Measurements from ENCODE around the gene IL37.
A peak's percentile ranks its signal among the peaks of the same experiment; 100 is the strongest.

The IL37 gene, protein sequence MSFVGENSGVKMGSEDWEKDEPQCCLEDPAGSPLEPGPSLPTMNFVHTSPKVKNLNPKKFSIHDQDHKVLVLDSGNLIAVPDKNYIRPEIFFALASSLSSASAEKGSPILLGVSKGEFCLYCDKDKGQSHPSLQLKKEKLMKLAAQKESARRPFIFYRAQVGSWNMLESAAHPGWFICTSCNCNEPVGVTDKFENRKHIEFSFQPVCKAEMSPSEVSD

DNA sequence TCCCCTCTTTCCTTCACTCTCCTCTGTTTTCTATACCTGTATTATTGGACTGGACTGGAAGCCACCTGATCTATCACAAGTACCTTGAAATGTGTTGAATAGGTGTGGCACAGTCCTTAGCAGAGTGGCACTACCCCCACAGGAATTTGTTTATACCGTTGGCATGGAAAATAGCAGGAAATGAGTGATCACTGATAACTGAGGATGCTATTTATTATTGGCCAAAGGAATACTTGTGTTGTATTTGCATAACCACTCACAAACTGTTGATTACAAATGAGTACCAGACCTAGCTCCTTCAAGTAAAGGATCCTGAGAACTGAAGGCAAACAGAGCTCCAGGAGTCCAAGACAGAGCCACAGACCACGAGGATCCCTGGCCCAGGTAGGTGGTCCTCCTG lies at the start of gene IL37:
Gene IL37, plus strand, starts transcription at position 301 of the 400 bp plus-strand sequence. CDS start 1,848 bp downstream, outside the sequence.
- no peak for DNase-seq

DNA sequence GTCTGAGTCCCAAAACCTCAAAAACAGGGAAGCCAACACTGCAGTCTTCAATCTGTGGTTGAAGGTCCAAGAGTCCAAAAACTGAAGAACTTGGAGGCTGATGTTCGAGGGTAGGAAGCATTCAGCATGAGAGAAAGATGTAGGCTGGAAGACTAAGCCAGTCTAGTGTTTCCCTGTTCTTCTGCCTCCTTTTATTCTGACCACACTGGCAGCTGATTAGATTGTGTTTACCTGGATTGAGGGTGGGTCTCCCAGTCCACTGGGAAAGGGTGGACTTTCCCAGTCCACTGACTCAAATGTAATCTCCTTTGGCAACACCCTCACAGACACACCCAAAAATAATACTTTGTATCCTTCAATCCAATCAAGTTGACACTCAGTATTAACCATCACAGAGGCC lies 46.9 kb upstream of the IL37 start:
- no peak for DNase-seq

DNA sequence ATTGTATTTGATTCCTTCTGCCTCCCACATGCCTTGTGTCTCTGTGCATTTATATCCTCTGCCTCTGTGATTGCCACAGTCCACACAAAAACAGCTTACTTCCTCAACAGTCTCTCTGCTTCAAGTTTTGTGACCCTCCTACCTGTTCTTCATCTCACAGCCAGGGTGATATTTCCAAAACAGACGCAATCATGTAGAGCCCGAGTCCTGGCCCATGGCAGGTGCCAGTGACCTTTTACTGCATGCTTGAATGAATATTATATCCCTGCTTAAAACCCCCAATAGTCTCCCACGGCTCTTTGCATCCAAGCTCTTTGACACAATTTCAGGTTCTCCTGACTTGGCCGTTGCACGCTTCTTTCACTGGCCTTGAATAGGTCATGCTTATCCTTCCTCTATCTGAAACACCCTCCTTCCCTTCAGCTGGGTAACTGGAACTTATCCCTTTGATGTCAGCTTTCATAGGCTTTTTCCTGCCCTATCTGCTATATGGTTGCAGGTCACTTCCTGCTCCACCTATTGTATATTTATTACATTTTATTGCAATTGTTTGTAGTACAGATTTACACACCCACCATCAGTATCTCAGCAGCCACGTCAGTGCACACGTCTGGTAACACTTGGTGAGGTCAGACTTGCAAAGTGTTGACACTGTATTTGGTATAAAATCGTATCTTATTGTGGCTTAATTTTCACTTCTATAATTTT lies 44.7 kb upstream of the IL37 start:
- no peak for DNase-seq

DNA sequence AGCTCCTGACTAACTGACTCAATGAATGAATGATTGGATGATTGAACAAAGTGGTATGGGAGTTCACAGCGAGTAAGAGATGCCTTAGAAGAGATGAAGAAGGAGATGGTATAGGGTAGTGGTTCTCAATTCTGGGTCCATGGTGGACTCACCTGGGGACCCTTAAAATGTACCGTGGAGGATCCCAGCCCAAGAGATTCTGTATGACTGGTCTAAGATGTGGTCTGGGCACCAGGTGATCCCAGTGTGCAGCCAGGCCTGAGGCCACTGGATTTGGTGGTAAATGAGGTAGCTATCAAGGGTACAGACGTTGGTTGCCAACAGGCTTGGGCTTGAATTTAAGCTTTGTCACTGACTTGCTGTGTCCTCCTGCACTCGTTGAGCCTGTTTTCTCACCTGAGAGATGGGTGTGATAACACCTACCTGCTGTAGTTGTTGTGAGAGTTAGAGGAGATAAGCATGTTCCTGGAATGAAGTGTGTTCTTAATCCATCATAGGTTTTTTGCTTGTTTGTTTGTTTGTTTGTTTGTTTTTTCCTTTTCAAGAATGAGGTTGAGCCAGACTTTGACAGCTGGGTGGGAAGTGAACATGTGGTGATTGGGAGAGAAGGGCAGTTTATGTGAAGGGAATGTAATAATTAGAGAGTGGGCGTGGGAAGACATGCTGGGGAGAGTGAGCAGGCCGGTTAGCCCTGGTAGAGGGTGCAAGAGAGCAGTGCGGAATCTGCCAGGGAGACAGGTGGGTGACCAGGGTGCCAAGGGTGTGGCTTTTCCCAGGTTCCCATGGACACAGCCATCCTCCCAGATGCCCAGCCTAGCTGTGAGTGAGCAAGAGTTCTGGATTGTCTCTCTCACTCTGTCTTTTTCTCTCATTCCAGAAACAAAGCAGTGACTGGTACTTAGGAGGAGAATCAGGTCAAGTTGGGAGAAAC lies 43.0 kb upstream of the IL37 start:
- no peak for DNase-seq

DNA sequence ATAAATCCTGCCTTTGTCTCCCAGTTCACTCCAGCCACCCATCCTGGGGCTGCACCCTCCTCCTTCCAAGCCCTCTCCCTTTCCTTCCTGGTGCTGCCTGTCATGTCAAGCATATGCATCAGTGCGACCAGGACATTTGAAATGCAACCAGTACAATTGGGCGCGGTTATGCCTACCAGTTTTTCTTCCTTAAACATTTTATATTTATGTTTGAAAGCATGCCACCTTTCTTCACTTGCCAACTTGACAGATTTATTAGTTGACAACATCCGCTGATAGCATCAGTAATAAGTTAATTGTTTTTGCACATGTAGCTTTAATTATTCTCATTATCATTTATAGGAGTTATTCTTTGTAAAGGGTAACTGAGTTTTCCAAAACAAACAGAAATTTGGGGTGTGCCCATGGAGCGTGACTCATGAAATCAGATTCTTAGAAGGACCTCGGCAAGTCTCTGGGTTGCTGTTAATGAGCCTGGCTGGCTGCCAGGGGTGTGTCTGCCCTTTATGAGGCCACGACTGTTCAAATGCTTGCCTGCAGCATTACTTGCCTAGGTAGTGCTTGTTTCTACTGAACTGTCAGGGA lies 41.6 kb upstream of the IL37 start:
- DNase-seq = no peak

DNA sequence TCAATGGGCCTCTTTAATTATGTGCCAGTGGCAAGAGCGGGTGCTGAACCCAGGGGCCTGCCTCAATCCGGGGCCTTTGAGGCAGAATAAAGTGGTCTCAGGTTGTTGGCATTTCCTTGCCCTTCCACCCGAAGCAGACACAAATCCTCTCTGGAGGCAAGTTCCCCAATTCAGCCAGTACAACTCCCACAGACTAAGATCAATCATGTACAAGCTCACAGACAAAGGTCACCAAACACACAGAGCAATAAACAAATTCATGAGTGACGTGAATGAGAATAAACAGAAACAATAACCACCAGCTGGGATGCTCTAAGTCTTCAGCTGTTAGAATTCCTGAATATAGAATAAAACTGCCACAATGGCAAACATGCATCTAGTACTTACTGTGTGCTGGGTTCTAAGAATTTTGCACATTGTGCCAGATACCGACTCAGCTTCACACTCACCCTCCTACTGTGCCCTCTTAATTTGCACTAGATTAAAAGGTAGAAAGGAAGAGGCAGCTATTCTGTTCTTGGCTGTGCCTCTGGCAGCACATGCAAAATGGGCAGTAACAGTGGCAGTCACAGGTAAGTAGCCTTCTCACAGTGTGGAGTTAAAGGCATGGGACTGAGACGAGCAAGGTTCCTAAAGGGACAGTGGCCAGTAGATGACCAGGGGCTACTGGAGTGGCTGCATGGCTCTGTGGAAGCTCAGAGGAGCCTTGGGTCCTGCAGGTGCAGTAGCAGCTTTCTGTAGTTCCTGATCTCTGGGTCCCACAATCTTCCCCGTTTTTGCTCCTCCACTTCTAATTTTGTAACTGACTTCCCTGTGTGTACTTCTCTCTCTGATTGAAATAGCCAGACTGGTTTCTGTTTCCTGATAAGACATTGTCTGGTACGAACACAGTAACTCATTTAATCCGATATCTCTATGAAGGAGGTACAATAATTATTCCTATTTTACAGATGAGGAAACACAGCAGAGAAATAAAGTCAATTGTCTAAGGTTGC lies 39.8 kb upstream of the IL37 start:
- no peak for DNase-seq

DNA sequence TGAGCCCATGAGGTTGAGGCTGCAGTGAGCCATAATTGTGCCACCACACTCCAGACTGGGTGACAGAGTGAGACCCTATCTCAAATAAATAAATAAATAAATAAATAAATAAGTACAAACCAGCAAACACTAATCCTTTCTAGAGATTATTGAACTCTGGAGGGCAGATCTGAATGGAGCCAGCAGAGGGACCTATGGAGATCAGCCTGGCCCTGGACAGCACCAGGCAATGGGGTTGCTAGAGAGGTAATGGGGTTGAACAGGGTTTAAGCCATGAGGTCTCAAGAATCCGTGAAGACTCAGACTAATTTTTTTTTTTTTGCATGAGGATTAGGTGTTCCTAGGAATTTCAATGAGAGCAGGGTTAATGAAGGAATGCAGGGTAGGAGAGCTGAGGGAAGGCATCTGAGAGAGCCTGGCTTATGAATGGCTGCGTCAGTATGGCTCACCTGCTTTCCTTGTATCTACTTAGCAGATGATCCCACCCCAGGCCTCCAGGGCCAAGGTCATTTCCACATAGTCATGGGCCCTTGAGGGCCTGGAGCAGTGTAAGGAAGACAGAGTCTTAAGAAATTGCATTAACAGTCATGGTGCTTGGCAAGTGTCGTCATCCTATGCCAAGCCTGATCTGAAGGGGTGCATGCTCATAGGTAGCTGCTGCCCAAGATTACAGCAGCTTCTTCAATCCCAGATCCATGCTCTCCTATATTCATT lies 34.6 kb upstream of the IL37 start:
- DNase-seq = no peak

DNA sequence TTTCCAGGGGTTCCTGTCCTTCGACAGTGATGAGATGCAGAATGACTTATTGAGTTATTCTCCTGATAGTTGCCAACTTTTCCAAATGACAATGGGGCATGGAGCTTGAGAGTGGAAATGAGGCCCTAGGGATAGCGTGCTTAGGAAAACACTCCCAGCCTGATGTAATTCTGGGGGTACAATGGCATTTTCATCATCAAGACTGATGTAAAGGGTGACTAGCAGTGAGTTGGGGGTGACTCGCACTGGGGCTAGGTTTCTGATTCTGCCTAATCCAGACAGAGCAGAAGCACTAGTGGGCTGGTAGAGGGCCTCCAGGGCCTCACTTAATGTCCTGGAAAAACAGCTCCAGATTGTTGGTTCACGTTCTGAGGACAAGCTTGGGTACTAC lies 34.0 kb upstream of the IL37 start:
- no peak for DNase-seq

DNA sequence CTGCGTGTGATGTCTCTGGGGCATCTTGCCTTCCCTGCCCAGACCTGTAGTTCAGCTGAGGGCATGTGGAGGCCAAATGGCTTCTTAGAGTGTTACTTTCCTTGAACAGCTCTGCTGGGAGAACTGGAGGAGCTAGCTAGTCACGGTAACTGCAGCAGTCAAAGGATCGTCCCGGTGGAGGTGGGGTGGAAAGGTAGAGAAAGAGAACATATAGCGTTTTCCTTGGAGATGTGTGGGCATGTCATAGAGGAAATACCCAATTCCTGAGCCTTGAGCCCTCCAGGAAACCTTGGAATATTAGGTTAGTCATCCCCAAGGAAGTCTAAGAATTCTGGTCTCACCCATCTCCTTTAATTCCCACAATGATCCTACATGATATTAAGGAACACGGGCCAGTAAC lies 33.5 kb upstream of the IL37 start:
- DNase-seq = no peak

DNA sequence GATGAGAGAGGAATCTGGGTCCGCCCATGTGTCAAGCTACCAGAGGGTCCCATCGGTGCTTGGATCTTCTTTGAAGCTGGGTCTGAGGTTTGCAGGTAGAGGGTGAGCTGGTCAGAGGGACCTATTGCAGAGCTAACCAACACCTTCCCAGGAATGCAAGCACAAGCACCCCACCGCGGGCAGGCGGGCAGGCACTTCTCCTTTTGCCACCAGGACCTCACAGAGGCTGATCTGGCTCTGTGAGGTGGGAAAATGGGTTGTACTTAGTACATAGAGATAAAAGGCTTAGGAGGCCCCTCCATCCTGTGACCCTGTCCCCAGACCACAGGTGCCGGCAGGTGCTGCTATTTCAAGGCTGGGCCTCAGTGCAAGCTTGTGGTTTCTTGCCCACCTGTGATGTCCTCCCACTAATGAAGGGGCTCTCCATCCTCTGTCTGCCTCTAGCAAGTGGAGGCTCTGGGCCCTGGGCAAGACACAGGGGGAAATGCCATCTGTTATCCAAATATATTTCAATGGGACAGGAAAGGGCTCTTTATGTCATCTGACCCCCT lies 31.4 kb upstream of the IL37 start:
- DNase-seq = no peak

DNA sequence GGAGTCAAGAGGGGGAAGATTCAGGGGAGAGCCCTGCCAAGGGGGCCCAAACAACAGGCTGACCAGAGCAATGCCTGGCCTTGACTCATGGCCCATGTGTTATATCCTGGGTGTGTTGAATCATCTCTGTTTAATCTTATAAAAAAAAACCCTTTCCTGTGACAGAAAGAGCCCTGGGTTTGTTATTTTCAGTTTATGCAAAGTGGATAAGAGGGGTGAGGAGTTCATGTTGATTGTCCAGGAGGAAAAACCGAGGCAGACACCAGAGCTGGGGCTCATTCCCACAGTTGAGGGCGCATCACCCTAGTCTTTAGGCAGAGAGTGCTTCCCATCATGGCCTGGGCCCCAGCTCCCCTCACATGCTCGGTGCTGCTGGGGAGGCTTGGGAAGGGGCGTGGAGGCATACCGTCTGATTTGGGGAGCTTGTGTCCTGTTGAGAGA lies 30.9 kb upstream of the IL37 start:
- no peak for DNase-seq

DNA sequence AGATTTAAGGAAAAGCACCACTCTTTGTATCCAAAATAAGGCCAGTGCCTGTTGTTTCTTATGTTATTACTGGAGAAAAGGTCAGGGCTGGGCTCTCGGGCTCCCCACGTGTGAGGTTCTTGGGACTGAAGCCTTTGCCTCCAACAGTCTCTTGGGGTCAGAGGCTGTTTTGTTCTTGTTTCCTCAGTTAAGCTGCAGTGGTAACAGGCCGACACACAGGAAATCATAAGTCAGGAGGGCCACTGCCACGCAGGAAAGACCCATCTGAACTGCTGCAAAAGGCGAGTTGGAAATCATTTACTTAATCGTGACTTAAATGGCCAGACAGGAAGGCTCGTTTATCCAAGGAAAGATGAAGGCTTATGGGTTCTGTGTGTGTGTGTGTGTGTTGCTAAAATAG lies 30.3 kb upstream of the IL37 start:
- no peak for DNase-seq

DNA sequence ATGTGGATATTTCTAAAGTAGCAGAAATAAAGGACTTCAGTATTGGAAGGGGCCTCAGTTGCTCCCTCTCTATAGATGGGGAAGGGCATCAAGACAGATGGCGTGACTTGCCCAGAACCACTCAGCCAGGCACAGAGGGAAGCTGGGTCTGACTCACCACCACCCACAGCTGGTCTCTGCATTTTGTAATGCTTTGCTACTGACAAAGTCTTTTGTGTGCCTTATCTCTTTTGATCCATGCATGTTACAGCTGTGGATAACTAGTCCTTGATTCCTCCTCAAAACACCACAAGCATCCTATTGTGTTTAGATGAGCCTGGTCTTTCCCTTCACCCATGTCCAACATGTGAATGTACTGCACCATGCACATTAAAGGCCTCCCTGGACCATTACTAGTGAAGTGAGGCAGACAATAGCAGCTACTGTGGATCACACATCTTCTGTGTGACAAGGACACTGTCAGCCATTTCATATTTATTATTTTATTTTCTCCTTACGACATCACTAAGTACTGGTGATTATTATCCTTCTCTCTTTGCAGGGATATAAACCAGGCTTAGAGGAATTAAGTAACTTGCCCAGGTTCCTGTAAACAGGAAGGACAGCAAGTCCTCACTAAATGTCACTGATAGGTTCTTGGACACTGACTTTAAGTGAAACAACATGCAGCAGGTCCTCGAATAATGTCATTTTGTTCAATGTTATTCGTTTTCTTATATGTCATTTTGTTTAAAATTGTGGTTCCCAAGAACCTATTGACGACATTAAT lies 29.6 kb upstream of the IL37 start:
- no peak for DNase-seq

DNA sequence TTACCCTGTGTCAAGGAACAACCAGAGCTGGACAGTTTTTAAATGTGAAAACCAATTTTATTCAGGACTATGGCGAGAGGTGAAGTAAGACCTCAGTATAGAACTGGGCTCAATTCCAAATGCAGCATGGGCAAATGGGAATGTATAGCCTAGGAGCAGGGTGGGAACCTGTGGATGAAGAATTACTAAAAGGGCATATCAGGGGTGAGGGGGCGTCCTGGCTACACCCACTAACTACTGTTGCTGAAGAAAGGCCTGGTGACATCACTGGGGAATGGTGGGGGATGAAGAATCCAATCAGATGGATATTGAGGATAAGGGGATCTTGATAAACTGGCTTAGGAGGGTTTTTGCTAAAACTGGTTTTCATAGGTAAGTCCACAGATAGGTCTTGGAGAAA lies 27.3 kb upstream of the IL37 start:
- DNase-seq = no peak

DNA sequence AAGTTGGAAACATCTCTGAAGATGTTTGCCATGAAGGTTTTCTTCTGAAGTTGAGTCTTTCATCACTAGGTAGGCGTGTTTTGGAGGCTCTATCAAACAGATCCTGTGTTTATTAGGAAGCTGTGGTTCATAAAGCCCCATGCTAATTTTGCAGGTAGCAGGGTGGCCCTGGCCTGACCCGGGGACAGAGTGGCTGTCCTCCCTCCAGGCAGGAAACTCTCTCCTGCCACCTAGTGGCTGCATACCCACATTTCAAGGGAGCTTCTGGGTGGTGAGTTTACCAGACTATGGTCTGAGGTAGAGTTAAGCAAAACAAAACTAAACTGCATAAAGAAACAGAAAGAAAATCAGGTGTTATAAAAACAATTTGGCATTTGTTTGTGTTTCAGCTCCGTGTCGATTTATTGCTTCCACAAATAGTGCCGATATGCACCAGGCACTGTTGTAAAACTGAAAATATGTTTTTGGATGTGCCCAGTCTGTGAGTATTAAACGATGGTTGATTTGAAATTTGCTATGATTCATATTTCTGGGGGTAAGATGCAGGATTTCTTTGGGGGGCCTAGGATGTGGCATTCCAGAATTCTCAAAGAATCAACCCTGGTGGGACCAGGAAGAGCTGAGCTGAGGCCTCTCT lies 26.0 kb upstream of the IL37 start:
- peak; percentile 65 for DNase-seq

DNA sequence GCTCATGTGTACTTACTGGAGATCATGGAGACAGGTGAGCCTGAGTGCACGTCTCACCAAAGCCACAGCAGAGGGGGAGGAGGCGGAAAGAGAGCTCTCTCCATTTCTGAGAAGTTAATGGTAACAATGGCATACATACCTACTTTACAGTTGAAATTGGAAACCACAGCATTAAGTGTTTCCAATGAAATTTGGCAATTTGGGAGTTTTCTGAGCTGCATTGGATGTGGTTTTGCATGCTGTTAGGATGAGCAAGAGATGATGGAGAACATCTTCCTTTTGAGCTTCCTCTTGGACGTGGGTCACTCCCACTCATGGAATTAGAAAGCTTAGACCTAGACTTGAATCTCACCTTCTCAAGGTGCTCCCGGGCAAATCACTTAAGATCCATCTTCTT lies 25.5 kb upstream of the IL37 start:
- DNase-seq = no peak

DNA sequence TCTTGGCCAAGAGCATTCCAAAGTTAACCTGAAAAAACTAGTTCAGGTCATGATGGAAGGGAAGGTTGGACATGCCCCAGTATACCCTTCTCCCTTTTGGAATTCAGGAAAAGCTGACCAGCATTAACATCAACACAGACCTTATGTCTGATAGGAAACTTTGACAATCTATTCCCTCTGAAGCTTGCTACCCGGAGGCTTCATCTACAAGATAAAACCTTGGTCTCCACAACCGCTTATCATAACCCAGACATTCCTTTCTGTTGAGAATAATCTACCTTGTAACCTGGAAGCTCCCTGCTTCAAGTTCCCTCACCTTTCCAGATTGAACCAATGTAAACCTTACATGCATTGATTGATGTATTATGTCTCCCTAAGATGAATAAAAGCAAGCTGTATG lies 24.7 kb upstream of the IL37 start:
- DNase-seq = no peak

DNA sequence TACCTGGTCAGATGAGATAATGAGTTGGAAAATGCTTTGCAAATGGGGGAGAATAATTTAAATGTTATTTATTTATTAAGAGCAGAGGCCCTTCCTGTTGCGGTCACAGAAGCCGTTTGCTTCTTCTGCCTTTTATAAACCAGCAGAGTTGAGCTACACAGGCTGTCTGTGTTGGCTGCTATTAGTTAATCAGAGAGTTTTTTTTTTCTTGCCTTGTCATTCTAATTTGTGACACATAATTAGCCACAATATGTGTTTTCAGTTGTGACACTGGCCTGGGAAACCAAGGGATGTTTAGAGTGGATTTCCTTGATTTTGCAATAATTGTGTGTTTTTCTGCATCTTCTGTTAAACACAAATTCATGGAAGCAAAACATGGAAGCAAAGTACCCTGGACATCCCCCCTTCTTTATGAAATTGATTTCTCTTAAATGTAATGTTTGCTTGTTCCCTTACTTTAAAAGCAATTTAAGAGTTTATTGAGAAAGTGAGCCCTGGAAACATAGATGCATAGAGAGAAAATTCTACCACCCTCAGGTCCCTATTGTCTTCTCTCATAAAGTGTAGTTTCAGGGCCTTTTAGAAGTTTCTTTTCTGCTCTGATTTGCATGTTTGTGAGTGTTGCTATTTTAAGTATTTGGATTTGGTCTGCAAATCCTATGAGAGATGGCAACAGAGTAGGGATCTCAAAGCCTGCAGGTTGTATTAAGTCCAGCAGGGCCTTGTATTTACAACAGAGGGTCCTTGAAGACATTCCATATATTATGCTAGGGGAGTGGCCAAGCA lies 22.8 kb upstream of the IL37 start:
- no peak for DNase-seq

DNA sequence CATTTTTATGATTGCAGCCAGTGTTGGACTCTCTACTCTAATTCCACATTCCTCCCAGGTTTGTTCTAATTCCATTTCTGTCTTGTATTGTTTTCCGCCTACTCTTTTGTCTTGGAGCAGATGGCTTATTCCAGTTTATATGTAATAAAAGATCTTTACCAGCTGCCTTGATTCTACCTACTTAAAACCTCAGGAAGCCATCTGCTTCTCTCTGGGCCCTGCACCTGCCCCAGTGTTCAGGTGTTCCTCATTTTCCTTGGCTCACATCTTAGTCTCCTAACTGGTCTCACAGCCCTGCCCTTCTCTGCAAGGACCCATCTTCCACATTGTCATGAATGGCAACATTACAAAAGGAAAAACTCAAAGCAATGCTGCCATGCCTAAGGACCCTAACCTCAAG lies 21.0 kb upstream of the IL37 start:
- no peak for DNase-seq
